Stimulated activated CD4-positive, alpha-beta T cell treated with anti-CD3 and anti-CD28 coated beads, TNF-alpha, amount 100 ng/mL, for 4 hours (primary cell): ENCODE data around the gene RBM20.
"Not testable (repeated sequence)": the region's sequence is repeated elsewhere in the genome, so short reads cannot be mapped to it uniquely, and the experiment has no call there.

Source experiments
- DNase-seq, 3 experiments: peaks; one replicate each; pipeline ENCODE4 v3.0.0-alpha.2; 2020; ENCODE audit warnings: low read depth in 3 of 3

RBM20 gene

GRCh38 chr10:110648692-110649346 is 4.7 kb downstream of the RBM20 start:
- no peak for DNase-seq

GRCh38 chr10:110649347-110650264 is 5.5 kb downstream of the RBM20 start:
- no peak for DNase-seq

- DNase-seq = no peak
Observed at GRCh38 chr10:110650265-110650668, 6.1 kb downstream of the RBM20 start.

GRCh38 chr10:110651044-110651958 is 7.2 kb downstream of the RBM20 start:
- DNase-seq = no peak

- no peak for DNase-seq
Observed at GRCh38 chr10:110652475-110653118, 8.5 kb downstream of the RBM20 start.

- no peak for DNase-seq
Observed at GRCh38 chr10:110655320-110655719, 11.2 kb downstream of the RBM20 start.

- no peak for DNase-seq
Observed at GRCh38 chr10:110656612-110657011, 12.5 kb downstream of the RBM20 start.

GRCh38 chr10:110657973-110658691 is 14.0 kb downstream of the RBM20 start:
- no peak for DNase-seq

- DNase-seq = no peak
Observed at GRCh38 chr10:110659558-110659957, 15.4 kb downstream of the RBM20 start.

GRCh38 chr10:110660289-110660688 is 16.2 kb downstream of the RBM20 start:
- DNase-seq = not testable (repeated sequence)

GRCh38 chr10:110661292-110661691 is 17.2 kb downstream of the RBM20 start:
- no peak for DNase-seq

GRCh38 chr10:110664483-110665420 is 20.6 kb downstream of the RBM20 start:
- no peak for DNase-seq

GRCh38 chr10:110666259-110666658 is 22.1 kb downstream of the RBM20 start:
- not testable (repeated sequence) for DNase-seq

- DNase-seq = no peak
Observed at GRCh38 chr10:110666673-110667072, 22.5 kb downstream of the RBM20 start.

GRCh38 chr10:110667620-110668343 is 23.6 kb downstream of the RBM20 start:
- no peak for DNase-seq

GRCh38 chr10:110668443-110668842 is 24.3 kb downstream of the RBM20 start:
- no peak for DNase-seq

GRCh38 chr10:110670335-110670734 is 26.2 kb downstream of the RBM20 start:
- DNase-seq = no peak

- peak; percentile 32 to 54 (median 47) for DNase-seq
Observed at GRCh38 chr10:110671788-110672579, 27.8 kb downstream of the RBM20 start.
